Body of pancreas (tissue), 4 donors: ENCODE results near the gene CCDC85A.

Experiments
- CTCF ChIP-seq, 7 experiments: fragments of 450-650 bp in 4 of 7; fragments of 200-600 bp in 3 of 7; sonication (generic) in 3 of 7; IDR thresholded peaks; one replicate each; pipeline ENCODE4 v1.5.1; 2016 to 2019; ENCODE audit warnings: antibody characterized with exemption in 7 of 7
- POLR2A ChIP-seq, 3 donors: fragments of 450-650 bp; IDR thresholded peaks; one replicate each; pipeline ENCODE4 v1.6.1; 2016; ENCODE audit warnings: antibody characterized with exemption in 3 of 3, mild to moderate bottlenecking in 2 of 3

- TF ChIP-seq CTCF (IDR thresholded peaks at IDR 0.05) (no peak), POLR2A (IDR thresholded peaks at IDR 0.05) (no peak)
Observed at GRCh38 chr2:56386657-56387056, 202.9 kb downstream of the CCDC85A start.
